Glutamatergic neuron (in vitro differentiated cells): Measurements from ENCODE around the gene BANF2. TPM values are rescaled to one million over a fixed set of nuclear protein-coding genes. Genes with fewer than 3 reads are reported as not detected.

Experiments
- DNase-seq: peaks from one replicate; pipeline ENCODE4 v3.0.0; 2022
- H3K27ac Mint-ChIP-seq: one replicate; pipeline ENCODE4 v1.8.0; 2020; ENCODE audit warnings: mild to moderate bottlenecking, mixed read lengths, inconsistent platforms; ENCODE audit not compliant: unreplicated experiment
- H3K27me3 Mint-ChIP-seq: one replicate; pipeline ENCODE4 v1.8.0; 2020; ENCODE audit warnings: mild to moderate bottlenecking, moderate library complexity, mixed read lengths, inconsistent platforms; ENCODE audit not compliant: unreplicated experiment
- H3K36me3 Mint-ChIP-seq: one replicate; pipeline ENCODE4 v1.8.0; 2020; ENCODE audit warnings: mild to moderate bottlenecking, mixed read lengths, inconsistent platforms; ENCODE audit not compliant: unreplicated experiment
- H3K4me1 Mint-ChIP-seq: one replicate; pipeline ENCODE4 v1.8.0; 2020; ENCODE audit warnings: mild to moderate bottlenecking, low read depth, mixed read lengths, inconsistent platforms; ENCODE audit not compliant: unreplicated experiment
- H3K4me3 Mint-ChIP-seq: one replicate; pipeline ENCODE4 v1.8.0; 2020; ENCODE audit warnings: mild to moderate bottlenecking, mixed read lengths, inconsistent platforms; ENCODE audit not compliant: unreplicated experiment
- H3K9me3 Mint-ChIP-seq: one replicate; pipeline ENCODE4 v1.8.0; 2020; ENCODE audit warnings: mild to moderate bottlenecking, moderate library complexity, mixed read lengths, inconsistent platforms; ENCODE audit not compliant: unreplicated experiment
- total RNA-seq: library from RNA; stranded (reverse); fragmentation: NEBNext Ultra II Directional; extraction: Animal tissue kit (Norgen Biotek cat#: 25700); gene quantifications from one replicate; pipeline ENCODE4 v1.2.1, GENCODE V29; 2021; ENCODE audit not compliant: unreplicated experiment
- TF ChIP-seq, protein P1 (sequence below): fragments of 200-600 bp; sonication (generic); IDR thresholded peaks from one replicate; pipeline ENCODE4 v1.5.0; 2021; ENCODE audit not compliant: partially characterized antibody, unreplicated experiment

BANF2 gene
- total RNA-seq, 1 donor from 2014 or later: not detected

DNA sequence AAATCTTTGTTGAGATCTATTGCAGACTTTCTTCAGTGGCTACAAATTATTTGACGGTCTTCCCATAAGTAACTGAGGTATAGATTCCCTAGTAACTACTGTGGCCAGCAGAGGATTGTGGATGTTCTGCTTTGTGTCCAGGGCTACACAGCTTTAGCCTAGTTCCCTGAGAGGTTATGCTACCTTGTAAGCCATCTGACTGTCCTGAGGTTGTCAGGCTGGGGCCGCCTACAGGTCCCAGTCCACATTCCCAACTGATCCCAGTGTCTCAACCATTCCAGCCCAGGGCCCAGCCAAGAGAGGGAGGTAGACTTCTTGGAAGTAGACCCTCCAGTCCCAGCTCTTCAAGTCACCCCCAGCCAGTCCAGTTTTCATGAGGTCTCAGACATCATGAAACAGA, 57.7 kb downstream of the BANF2 start:
- Mint-ChIP-seq H3K27me3 (peaks cover 7% of the 10 kb centered on the region), H3K27ac (no peak overlapping the region), H3K9me3 (peaks cover 2% of the 10 kb centered on the region), H3K36me3 (peaks cover 15% of the 10 kb centered on the region), H3K4me3 (no peak overlapping the region), H3K4me1 (no peaks in the 10 kb centered on the region)
- TF ChIP-seq, protein P1, sequence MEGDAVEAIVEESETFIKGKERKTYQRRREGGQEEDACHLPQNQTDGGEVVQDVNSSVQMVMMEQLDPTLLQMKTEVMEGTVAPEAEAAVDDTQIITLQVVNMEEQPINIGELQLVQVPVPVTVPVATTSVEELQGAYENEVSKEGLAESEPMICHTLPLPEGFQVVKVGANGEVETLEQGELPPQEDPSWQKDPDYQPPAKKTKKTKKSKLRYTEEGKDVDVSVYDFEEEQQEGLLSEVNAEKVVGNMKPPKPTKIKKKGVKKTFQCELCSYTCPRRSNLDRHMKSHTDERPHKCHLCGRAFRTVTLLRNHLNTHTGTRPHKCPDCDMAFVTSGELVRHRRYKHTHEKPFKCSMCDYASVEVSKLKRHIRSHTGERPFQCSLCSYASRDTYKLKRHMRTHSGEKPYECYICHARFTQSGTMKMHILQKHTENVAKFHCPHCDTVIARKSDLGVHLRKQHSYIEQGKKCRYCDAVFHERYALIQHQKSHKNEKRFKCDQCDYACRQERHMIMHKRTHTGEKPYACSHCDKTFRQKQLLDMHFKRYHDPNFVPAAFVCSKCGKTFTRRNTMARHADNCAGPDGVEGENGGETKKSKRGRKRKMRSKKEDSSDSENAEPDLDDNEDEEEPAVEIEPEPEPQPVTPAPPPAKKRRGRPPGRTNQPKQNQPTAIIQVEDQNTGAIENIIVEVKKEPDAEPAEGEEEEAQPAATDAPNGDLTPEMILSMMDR: no peak
- DNase-seq: no peak

DNA sequence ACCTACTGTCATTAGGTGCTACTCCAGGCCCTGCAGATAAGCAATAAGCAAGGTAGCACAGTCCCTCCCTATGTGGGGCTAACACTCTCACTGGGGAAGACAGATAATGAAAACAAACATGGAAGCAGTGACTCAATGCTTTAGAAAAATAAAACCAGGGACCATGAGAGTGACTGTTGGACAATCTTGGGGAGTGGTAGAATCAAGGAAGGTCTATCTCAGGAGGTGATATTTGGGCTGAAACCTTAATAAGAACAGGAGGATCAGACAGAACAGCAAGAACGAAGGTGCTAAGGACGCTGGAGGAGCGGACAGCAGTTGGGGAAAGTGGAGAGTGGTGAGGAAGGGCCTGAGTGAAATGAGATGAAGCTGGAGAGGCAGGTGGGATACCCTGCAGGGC, 58.2 kb downstream of the BANF2 start:
- Mint-ChIP-seq H3K27me3 (peaks cover 7% of the 10 kb centered on the region), H3K9me3 (peaks cover 2% of the 10 kb centered on the region), H3K4me1 (no peaks in the 10 kb centered on the region), H3K4me3 (no peak overlapping the region), H3K36me3 (peaks cover 15% of the 10 kb centered on the region), H3K27ac (no peak overlapping the region)
- DNase-seq: no peak
- TF ChIP-seq, protein P1: no peak

DNA sequence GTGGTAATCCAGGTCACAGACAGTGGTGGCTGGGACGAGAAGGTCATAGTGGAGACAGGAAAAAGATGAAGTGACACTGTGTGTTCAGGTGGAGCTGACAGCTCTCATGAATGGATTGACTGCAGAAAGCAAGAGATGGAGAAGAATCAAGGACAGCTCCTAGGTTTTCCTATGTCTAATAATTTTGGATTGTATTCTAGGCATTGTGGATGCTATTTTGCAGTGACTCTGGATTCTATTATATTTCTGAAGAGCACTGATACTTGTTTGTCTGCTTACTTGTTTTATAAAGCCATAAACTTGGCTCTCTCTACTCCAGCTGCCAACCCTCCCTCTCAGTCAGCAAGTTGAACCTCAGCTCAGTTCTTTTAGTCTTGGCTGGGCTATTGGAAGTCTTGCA, 58.7 kb downstream of the BANF2 start:
- Mint-ChIP-seq H3K9me3 (peaks cover 6% of the 10 kb centered on the region), H3K27me3 (peaks cover 7% of the 10 kb centered on the region), H3K4me1 (no peaks in the 10 kb centered on the region), H3K4me3 (no peak overlapping the region), H3K36me3 (peaks cover 15% of the 10 kb centered on the region), H3K27ac (no peak overlapping the region)
- TF ChIP-seq, protein P1: no peak
- DNase-seq: no peak

DNA sequence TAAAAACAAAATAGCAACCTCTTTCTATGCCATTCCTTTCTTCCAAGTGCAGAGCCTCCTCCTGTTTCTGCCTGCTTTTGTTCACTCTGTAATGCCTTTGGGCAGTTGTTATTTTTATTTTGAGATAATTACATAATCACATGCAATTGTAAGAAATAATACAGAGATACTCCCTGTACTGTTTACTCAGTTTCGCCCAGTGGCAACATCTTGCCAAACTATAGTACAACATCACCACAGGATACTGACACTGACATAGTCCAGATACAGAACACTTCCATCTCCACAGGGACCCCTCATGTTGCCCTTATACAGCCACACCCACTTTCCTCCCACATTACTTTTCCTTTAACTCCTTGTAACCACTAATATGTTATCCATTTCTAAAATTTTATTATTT, 59.7 kb downstream of the BANF2 start:
- Mint-ChIP-seq H3K27me3 (peaks cover 7% of the 10 kb centered on the region), H3K9me3 (peaks cover 6% of the 10 kb centered on the region), H3K27ac (no peak overlapping the region), H3K36me3 (peaks cover 9% of the 10 kb centered on the region), H3K4me1 (no peaks in the 10 kb centered on the region), H3K4me3 (no peak overlapping the region)
- no peak for DNase-seq
- TF ChIP-seq, protein P1: no peak

DNA sequence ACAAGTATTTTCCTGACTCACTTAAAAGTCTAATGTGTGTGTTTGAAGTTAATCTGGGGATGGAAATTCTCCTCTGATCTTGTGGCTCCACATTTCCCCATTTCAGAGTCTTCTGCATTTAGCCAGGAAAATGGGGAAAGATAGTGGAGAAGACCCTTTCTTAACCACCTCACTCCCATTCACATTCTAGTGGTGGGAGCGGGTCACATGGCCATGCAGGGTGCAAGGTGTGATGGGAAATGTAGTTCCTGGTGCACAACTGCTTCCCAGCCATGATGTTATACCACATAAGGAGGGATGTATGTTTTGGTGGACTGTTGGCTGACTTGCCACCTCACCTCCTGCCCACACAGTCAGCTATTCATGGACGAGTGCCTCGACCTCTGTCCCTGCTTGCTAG, 61.8 kb downstream of the BANF2 start:
- TF ChIP-seq, protein P1: no peak
- H3K4me3 Mint-ChIP-seq: no peak overlapping the region
- peaks cover 9% of the 10 kb centered on the region for H3K36me3 Mint-ChIP-seq
- peaks cover 4% of the 10 kb centered on the region for H3K9me3 Mint-ChIP-seq
- peaks cover 5% of the 10 kb centered on the region for H3K27me3 Mint-ChIP-seq
- DNase-seq: no peak
- no peak overlapping the region for H3K27ac Mint-ChIP-seq
- H3K4me1 Mint-ChIP-seq: peaks cover 3% of the 10 kb centered on the region
